HEK293T (cell line): ENCODE data around the gene ORAI2.

Source experiments
- ARNT ChIP-seq: fragments of 450-650 bp; IDR thresholded peaks from 2 replicates; pipeline ENCODE4 v1.6.1; 2017; ENCODE audit warnings: mild to moderate bottlenecking
- FOXM1 ChIP-seq: fragments of 450-650 bp; IDR thresholded peaks from 2 replicates; pipeline ENCODE4 v1.6.1; 2017; ENCODE audit warnings: mild to moderate bottlenecking, borderline replicate concordance
- NFRKB ChIP-seq: fragments of 450-650 bp; IDR thresholded peaks from 2 replicates; pipeline ENCODE4 v1.6.1; 2016; ENCODE audit warnings: mild to moderate bottlenecking, moderate library complexity
- SP1 ChIP-seq: fragments of 450-650 bp; IDR thresholded peaks from 2 replicates; pipeline ENCODE4 v1.6.1; 2017
- SUZ12 ChIP-seq: fragments of 450-650 bp; IDR thresholded peaks from 2 replicates; pipeline ENCODE4 v1.6.1; 2016; ENCODE audit warnings: mild to moderate bottlenecking
- TARDBP ChIP-seq: fragments of 450-650 bp; IDR thresholded peaks from 2 replicates; pipeline ENCODE4 v1.6.1; 2016

- no peak for TF ChIP-seq NFRKB
- no peak for TF ChIP-seq SP1
- no peak for TF ChIP-seq ARNT
- TF ChIP-seq FOXM1: no peak
- no peak for TF ChIP-seq SUZ12
- TF ChIP-seq TARDBP: no peak
Measured at GRCh38 chr7:102425639-102426267, 7.6 kb upstream of the ORAI2 start.
